ENCODE measurements around the gene MEX3D.

MEX3D gene

GRCh38 chr19:1612114-1613086, 44.3 kb upstream of the MEX3D start:
- no peak for TF ChIP-seq CTCF (IDR thresholded peaks at IDR 0.05)
- no peak for TF ChIP-seq ZFX (IDR thresholded peaks at IDR 0.05; ENCODE audit: borderline replicate concordance)
- no peak overlapping the region for H3K27ac ChIP-seq

- no peak overlapping the region for H3K27ac ChIP-seq
- no peak for TF ChIP-seq CTCF (IDR thresholded peaks at IDR 0.05)
- TF ChIP-seq ZFX (IDR thresholded peaks at IDR 0.05; ENCODE audit: borderline replicate concordance), result no peak
Measured at GRCh38 chr19:1611353-1611752, 43.2 kb upstream of the MEX3D start.

GRCh38 chr19:1610579-1610978, 42.5 kb upstream of the MEX3D start:
- no peak overlapping the region for H3K27ac ChIP-seq
- no peak for TF ChIP-seq ZFX (IDR thresholded peaks at IDR 0.05; ENCODE audit: borderline replicate concordance)
- no peak for TF ChIP-seq CTCF (IDR thresholded peaks at IDR 0.05)

DNA sequence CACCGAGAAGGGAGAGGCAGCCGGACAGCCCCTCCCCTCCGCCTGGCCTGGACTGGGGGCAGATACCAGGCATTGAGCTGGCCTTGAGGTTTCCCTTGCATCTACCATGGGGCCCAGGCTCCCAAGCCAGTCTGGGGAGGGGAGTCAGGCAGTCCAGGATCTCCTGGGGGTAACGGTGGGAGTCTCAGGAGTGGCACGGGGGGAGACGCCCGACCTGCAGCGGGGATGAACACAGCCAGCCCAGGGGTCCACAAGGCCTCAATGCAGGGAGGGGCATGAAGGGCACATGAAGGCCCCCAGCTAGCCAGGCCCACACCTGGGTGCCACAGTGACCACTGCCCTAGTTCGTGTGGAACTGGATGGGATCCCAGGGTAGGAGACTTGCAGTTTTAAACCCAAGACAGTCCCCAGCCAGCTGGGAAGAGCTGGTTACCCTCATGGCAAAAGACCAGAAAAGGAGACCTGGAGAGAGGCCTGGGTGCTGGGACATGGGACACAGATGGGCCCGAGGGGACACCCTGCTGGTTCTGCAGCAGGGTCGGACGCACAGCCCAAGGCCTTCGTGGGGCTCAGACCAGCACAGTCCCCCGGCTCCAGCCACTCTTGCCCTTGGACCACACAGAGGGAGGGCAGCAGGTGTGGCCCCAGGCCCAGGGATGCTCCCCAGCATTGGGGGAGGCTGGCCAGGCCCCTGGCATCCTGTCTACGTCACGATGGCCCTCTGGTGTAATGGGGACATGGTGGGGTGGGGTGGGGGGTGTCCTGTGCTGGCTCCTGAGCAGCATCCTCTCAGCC, 41.8 kb upstream of the MEX3D start:
- TF ChIP-seq ZFX (IDR thresholded peaks at IDR 0.05; ENCODE audit: borderline replicate concordance) (no peak), CTCF (IDR thresholded peaks at IDR 0.05) (no peak)
- peak overlapping the region; percentile 8; the same call in 1 of the 2 replicates for H3K27ac ChIP-seq

DNA sequence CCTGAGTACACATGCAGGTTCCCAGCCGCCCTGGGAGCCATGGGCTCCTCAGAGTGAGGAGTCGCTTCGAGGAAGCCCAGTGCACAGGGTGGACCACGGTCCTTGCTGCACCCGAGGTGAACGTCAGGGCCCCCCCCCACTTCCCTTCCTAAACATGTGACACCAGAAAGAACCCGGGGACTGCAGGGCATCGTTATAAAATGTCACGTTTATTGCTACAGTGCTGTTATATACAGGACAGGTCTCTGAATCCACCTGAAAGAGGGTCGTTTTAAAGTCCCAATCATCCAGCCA, 40.9 kb upstream of the MEX3D start:
- H3K27ac ChIP-seq, result no peak overlapping the region; the same call in 1 of the 2 replicates

GRCh38 chr19:1608359-1609102, 40.4 kb upstream of the MEX3D start:
- TF ChIP-seq CTCF (IDR thresholded peaks at IDR 0.05) (no peak), ZFX (IDR thresholded peaks at IDR 0.05; ENCODE audit: borderline replicate concordance) (no peak)
- H3K27ac ChIP-seq, result no peak overlapping the region

More for the DNA sequence above, 40.9 kb upstream of the MEX3D start:
- TF ChIP-seq CTCF (IDR thresholded peaks at IDR 0.05) (no peak), ZFX (IDR thresholded peaks at IDR 0.05; ENCODE audit: borderline replicate concordance) (no peak)
